HG03520 (cell line): ENCODE data around the gene PRKAR1B.

ENCODE experiments used
- ATAC-seq: cut with Tn5 transposase; IDR thresholded peaks from one replicate; pipeline ENCODE4 v1.9.1; 2021; ENCODE audit warnings: mild to moderate bottlenecking, moderate library complexity; ENCODE audit not compliant: unreplicated experiment

The PRKAR1B gene

GRCh38 chr7:594212-594913 lies 132.7 kb downstream of the PRKAR1B start:
- ATAC-seq = no peak

GRCh38 chr7:593324-594115 lies 133.6 kb downstream of the PRKAR1B start:
- ATAC-seq = no peak

GRCh38 chr7:591856-592628 lies 135.0 kb downstream of the PRKAR1B start:
- no peak for ATAC-seq

- ATAC-seq = no peak
Observed at GRCh38 chr7:590731-591551, 136.1 kb downstream of the PRKAR1B start.

- ATAC-seq = no peak
Observed at GRCh38 chr7:589781-590575, 137.1 kb downstream of the PRKAR1B start.

GRCh38 chr7:587767-588166 lies 139.3 kb downstream of the PRKAR1B start:
- ATAC-seq = no peak

- ATAC-seq = no peak
Observed at GRCh38 chr7:586494-586893, 140.6 kb downstream of the PRKAR1B start.

- ATAC-seq = no peak
Observed at GRCh38 chr7:585873-586272, 141.2 kb downstream of the PRKAR1B start.

GRCh38 chr7:585229-585711 lies 141.8 kb downstream of the PRKAR1B start:
- ATAC-seq = peak; percentile 85

- no peak for ATAC-seq
Observed at GRCh38 chr7:584820-585219, 142.3 kb downstream of the PRKAR1B start.

- ATAC-seq = no peak
Observed at GRCh38 chr7:584122-584465, 143.0 kb downstream of the PRKAR1B start.

- no peak for ATAC-seq
Observed at GRCh38 chr7:583410-584121, 143.5 kb downstream of the PRKAR1B start.

GRCh38 chr7:582931-583330 lies 144.2 kb downstream of the PRKAR1B start:
- no peak for ATAC-seq

GRCh38 chr7:582081-582835 lies 144.8 kb downstream of the PRKAR1B start:
- no peak for ATAC-seq

- ATAC-seq = no peak
Observed at GRCh38 chr7:578386-578785, 148.7 kb downstream of the PRKAR1B start.

- no peak for ATAC-seq
Observed at GRCh38 chr7:577741-578370, 149.2 kb downstream of the PRKAR1B start.

GRCh38 chr7:577278-577665 lies 149.8 kb downstream of the PRKAR1B start:
- no peak for ATAC-seq
